Astrocyte of the spinal cord (primary cell): ENCODE results near the gene ATP10D.
A peak's percentile ranks its signal among the peaks of the same experiment; 100 is the strongest.

Experiments used
- DNase-seq: peaks from one replicate; pipeline ENCODE4 v3.0.0; 2011; ENCODE audit warnings: low read depth, low spot score
- H3K4me3 ChIP-seq: 2 replicates; pipeline ENCODE4 v1.5.1; 2011; ENCODE audit warnings: low read depth, mild to moderate bottlenecking, low read length, moderate library complexity
- in situ Hi-C: cut with HindIII; loops from 2 replicates; pipeline ENCODE4 v1.10.0; 2017; ENCODE audit warnings: low sequenced_read_pairs
- TF ChIP-seq, protein P1 (sequence below): IDR thresholded peaks from 2 replicates; pipeline ENCODE4 v1.5.1; 2012; ENCODE audit warnings: low read depth, mild to moderate bottlenecking, low read length, inconsistent platforms

Gene ATP10D

DNA sequence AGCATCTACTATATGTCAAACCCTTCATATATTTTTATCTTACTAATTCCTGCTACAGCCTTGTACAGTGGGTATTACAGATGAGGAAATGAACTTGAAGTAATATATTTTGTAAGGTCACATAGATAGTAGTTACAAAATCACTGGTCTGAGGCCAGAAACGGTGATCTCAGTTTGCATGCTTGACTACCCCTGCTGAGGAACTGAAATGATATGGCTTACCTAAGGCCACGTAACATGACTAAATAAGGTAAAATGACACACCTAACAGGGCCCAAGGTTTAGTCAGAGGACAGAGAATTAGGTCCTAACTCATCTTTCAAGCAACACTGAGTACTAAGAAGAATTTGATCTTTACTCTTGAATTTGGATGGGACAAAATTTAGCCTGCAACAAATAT, 20.1 kb upstream of the ATP10D start:
- TF ChIP-seq, protein P1, sequence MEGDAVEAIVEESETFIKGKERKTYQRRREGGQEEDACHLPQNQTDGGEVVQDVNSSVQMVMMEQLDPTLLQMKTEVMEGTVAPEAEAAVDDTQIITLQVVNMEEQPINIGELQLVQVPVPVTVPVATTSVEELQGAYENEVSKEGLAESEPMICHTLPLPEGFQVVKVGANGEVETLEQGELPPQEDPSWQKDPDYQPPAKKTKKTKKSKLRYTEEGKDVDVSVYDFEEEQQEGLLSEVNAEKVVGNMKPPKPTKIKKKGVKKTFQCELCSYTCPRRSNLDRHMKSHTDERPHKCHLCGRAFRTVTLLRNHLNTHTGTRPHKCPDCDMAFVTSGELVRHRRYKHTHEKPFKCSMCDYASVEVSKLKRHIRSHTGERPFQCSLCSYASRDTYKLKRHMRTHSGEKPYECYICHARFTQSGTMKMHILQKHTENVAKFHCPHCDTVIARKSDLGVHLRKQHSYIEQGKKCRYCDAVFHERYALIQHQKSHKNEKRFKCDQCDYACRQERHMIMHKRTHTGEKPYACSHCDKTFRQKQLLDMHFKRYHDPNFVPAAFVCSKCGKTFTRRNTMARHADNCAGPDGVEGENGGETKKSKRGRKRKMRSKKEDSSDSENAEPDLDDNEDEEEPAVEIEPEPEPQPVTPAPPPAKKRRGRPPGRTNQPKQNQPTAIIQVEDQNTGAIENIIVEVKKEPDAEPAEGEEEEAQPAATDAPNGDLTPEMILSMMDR, result no peak
- in situ Hi-C loops, result no loop called here
- no peak overlapping the region for H3K4me3 ChIP-seq
- DNase-seq, result no peak

DNA sequence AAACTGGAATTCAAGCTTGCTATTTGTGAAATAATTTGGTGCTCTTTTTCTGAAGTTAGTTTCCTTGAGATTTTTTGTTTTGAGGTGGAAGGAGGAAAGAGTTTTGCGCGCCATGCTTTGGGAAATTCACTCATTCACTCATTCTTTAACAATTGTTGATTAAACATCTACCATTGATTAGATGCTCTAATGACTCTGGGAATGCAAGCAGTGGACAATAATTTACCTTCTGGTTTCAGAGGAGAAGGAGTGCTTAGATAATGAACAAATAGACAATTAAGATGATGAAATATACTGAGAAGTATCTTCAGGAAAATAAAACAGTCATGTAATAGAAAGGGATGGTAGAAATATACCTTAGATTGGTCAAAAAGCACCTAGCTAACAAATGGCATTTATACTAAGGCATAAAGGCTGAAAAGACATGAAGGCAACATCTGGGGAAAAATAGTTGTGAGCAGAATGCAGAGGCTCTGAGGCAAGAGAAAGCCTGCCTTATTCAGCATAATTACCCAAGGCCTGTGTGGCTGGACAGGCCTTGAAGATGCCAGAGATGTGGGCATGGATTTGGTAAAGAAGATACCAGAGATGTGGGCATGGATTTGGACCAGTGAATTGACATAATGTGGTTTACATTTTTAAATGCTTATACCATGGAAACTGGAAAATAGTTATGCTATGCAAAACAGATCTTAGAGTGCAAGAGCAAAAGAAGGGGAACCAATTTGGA, 18.9 kb upstream of the ATP10D start:
- TF ChIP-seq, protein P1, result no peak
- no peak overlapping the region for H3K4me3 ChIP-seq
- in situ Hi-C loops, result no loop called here
- DNase-seq, result no peak

DNA sequence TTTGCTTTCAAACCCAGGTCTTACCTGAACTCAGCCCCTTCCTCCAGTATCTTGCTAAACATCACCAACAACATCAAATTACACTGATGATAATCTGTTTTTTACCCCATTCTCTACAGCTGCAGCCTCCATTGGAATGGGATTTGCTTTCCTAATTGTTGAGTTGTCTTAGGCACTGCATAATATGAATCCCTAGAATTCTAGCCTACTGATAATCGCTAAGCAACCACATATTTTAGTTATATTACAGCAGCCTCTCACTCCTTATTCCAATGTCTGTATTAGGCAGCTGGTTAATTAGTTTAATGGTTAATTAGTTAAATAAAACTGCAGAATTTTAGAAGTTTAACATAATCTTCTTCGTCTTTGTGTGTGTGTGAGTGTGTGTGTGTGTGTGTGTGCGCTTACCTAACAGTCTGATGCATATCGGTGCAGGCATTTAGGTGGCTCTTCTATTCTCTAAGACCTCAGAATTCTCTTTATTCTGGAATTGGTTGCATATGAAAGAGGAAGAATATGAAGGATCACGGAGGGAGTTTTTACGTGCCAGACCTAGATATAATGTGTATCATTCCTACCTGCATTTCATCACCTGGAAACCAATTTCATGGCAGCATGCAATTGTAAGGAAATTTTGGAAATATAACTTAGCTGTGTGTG, 16.2 kb upstream of the ATP10D start:
- in situ Hi-C loops, result no loop called here
- no peak overlapping the region for H3K4me3 ChIP-seq
- TF ChIP-seq, protein P1, result no peak
- peak; percentile 32 for DNase-seq

DNA sequence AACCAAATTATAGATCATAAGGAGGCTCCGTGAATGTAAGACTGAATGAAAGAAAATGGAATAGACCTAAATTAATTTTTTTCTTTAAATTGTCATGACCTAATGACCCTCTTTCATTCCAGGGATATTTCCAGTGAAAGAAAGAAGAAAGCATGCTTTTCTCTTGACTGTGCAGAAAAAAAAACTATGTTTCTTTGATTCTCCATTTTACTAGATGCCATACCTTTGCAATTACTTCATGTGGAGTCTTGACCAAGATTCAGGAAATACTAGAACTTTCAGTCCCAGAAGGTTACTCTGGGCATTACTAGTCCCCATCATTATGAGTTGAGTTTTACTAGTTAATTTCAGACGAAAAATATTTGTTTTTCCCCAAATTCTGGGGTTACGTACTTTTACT, 15.1 kb upstream of the ATP10D start:
- in situ Hi-C loops, result no loop called here
- H3K4me3 ChIP-seq, result no peak overlapping the region
- TF ChIP-seq, protein P1, result no peak
- peak; percentile 57 for DNase-seq

DNA sequence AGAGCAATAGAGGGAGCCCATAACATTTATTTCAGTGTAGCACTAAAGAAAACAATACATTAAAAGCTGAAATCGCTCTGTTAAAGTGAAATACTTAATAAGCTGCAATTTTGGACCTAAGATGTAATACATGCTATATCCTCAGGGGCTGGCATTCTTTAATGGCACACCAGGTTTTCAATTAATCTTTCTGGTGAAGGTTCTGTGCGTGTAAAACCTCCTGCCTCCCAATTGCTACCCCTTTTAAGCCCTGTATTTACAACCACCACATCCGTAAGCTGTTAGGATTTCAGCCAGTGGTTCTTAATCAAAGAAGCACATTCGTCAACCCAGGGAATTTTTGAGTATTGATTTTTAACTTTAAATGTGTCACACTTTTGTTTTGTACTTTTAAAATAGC, 14.0 kb upstream of the ATP10D start:
- no peak for DNase-seq
- in situ Hi-C loops, result no loop called here
- no peak overlapping the region for H3K4me3 ChIP-seq
- TF ChIP-seq, protein P1, result no peak

DNA sequence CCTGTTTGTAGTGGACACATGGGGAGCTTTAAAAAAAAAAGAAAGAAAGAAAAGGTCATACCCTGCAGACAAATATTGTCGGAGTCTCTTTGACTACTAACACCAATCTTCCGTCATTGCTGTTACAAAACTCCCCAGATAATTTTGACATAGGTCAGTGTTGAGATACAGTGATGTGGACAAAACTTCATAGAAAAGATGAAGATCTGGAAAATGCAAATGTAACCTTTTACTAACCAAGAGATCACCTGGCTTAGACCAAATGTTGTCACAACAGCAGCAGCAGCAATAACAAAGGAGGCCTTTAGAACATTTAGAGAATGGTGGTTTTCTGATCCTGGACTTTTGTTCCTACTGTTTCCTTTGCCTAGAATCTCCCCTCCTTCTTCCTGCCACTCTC, 13.5 kb upstream of the ATP10D start:
- no peak for DNase-seq
- in situ Hi-C loops, result no loop called here
- H3K4me3 ChIP-seq, result no peak overlapping the region
- TF ChIP-seq, protein P1, result no peak
